ENCODE data around the gene RGS3. TPM values are rescaled to one million over a fixed set of nuclear protein-coding genes. Genes with fewer than 3 reads are reported as not detected.

RGS3 gene
- polyA plus RNA-seq, 2 of the 4 experiments (the other 2 are of a cell fraction) = 19.6 to 22.9 TPM

- H3K9me3 ChIP-seq = no peaks in the 10 kb centered on the region; the same call in 2 of the 3 replicates
- POLR2A ChIA-PET = no interaction called here
- TF ChIP-seq MAX (IDR thresholded peaks at IDR 0.05) (no peak), HOXB5 (CRISPR knock-in tag; IDR thresholded peaks at IDR 0.05) (no peak), SMC3 (IDR thresholded peaks at IDR 0.05) (no peak), MAZ (IDR thresholded peaks at IDR 0.05; ENCODE audit: borderline replicate concordance, low read depth, low read length) (no peak), REST (IDR thresholded peaks at IDR 0.05) (no peak), CHD2 (IDR thresholded peaks at IDR 0.05; ENCODE audit: low read length, partially characterized antibody) (no peak), PBX3 (IDR thresholded peaks at IDR 0.05) (no peak), TP53 (CRISPR knock-in tag; IDR thresholded peaks at IDR 0.05) (no peak), HDAC2 (IDR thresholded peaks at IDR 0.05) (no peak), JUN (IDR thresholded peaks at IDR 0.05) (no peak)
- CTCF ChIA-PET = interaction anchor here (0.8 to 2.7 kb wide), 5 partner anchors 9 to 186 kb away, joined by 3 to 10 read pairs (median 5); partner anchors contain the start of gene RGS3
- FAIRE-seq (peak; percentile 32), ATAC-seq (no peak), DNase-seq (ENCODE audit: low read depth in 1 of 2, low spot score in 1 of 2) (no peak)
- 95% methylated on average over 5 of the region's 5 CpGs for WGBS (ENCODE audit: missing lambda C conversion rate)
- H3K4me1 ChIP-seq = peaks cover 11% of the 10 kb centered on the region; the same call in 1 of the 3 replicates
- H3K4me3 ChIP-seq = no peak overlapping the region
- H3K27ac ChIP-seq = no peak overlapping the region
- no peak overlapping the region for H3K4me2 ChIP-seq
Measured at GRCh38 chr9:113472199-113472598, 8.7 kb downstream of the RGS3 start.

GRCh38 chr9:113474360-113475028 lies 11.0 kb downstream of the RGS3 start:
- TF ChIP-seq RFX5 (IDR thresholded peaks at IDR 0.05) (no peak), NFE2L2 (conservative IDR thresholded peaks at IDR 0.05; ENCODE audit: low read length) (no peak), RCOR1 (IDR thresholded peaks at IDR 0.05; ENCODE audit: low read depth, low read length) (no peak), FOXS1 (CRISPR knock-in tag; IDR thresholded peaks at IDR 0.05) (no peak), KDM1A (IDR thresholded peaks at IDR 0.05; ENCODE audit: low read depth) (no peak), ESRRA (IDR thresholded peaks at IDR 0.05; ENCODE audit: borderline replicate concordance, low read length) (no peak), CHD4 (IDR thresholded peaks at IDR 0.05; ENCODE audit: borderline replicate concordance) (no peak), MAFK (IDR thresholded peaks at IDR 0.05; ENCODE audit: partially characterized antibody) (no peak), CTCF (IDR thresholded peaks at IDR 0.05) (no peak)
- Histone ChIP-seq H3K9me3 (no peaks in the 10 kb centered on the region; the same call in 2 of the 3 replicates), H3K27ac (no peak overlapping the region), H3K4me2 (no peak overlapping the region), H3K4me3 (no peak overlapping the region), H3K4me1 (0 out of 3 replicates have a peak, but pooled peaks cover 2% of the 10 kb centered on the region)
- whole genome bisulfite sequencing (ENCODE audit: missing lambda C conversion rate) = 94% methylated on average over 8 of the region's 8 CpGs
- DNase-seq (ENCODE audit: low read depth in 1 of 2, low spot score in 1 of 2) = no peak
- no peak for ATAC-seq
- ChIA-PET CTCF (interaction anchor here (0.9 to 2.8 kb wide), 6 partner anchors 8 to 182 kb away, joined by 4 to 13 read pairs (median 6); partner anchors contain the start of gene RGS3), POLR2A (no interaction called here)
- no peak for FAIRE-seq

Data from A549 (cell line).